Upper lobe of left lung (tissue), 6 donors: ENCODE data around the gene SIRPA. TPM values are rescaled to one million over a fixed set of nuclear protein-coding genes. Genes with fewer than 3 reads are reported as not detected.

Experiments
- ATAC-seq, 2 donors: fragments of 200-7000 bp; cut with Tn5 transposase; one replicate each; pipeline ENCODE4 v1.9.1; 2022; ENCODE audit warnings: mild to moderate bottlenecking in 2 of 2, moderate library complexity in 2 of 2; ENCODE audit not compliant: low FRiP score in 2 of 2
- DNase-seq, 2 donors: peaks; one replicate each; pipeline ENCODE4 v3.0.0-alpha.2; 2019 to 2020
- H3K27ac ChIP-seq, 4 donors: fragments of 200-600 bp; sonication (generic); one replicate each; pipeline ENCODE4 v1.5.1; 2016 to 2019
- H3K27me3 ChIP-seq, 4 donors: fragments of 200-600 bp; sonication (generic); one replicate each; pipeline ENCODE4 v1.5.1; 2017 to 2019
- H3K36me3 ChIP-seq, 4 donors: fragments of 200-600 bp; sonication (generic); one replicate each; pipeline ENCODE4 v1.5.1; 2016 to 2019
- H3K4me1 ChIP-seq, 4 donors: fragments of 200-600 bp; sonication (generic); one replicate each; pipeline ENCODE4 v1.5.1; 2018 to 2019
- H3K4me3 ChIP-seq, 4 donors: fragments of 200-600 bp; sonication (generic); one replicate each; pipeline ENCODE4 v1.5.1; 2017 to 2019; ENCODE audit warnings: mild to moderate bottlenecking in 2 of 4, moderate library complexity in 1 of 4
- H3K9me3 ChIP-seq, 4 donors: fragments of 200-600 bp; sonication (generic); one replicate each; pipeline ENCODE4 v1.5.1; 2018 to 2019
- CTCF ChIP-seq, 6 experiments: fragments of 450-650 bp in 4 of 6; fragments of 200-600 bp in 2 of 6; sonication (generic) in 2 of 6; IDR thresholded peaks; one replicate each; pipeline ENCODE4 v1.5.1; 2016 to 2019; ENCODE audit warnings: antibody characterized with exemption in 6 of 6
- EP300 ChIP-seq, 4 donors: sonication (generic); formaldehyde crosslinking; IDR thresholded peaks; one replicate each; pipeline ENCODE4 v1.5.1; 2017; ENCODE audit warnings: antibody characterized with exemption in 4 of 4, control low read depth in 2 of 4
- POLR2A ChIP-seq, 4 donors: fragments of 450-650 bp; IDR thresholded peaks; one replicate each; pipeline ENCODE4 v1.5.1; 2016 to 2017; ENCODE audit warnings: antibody characterized with exemption in 4 of 4, mild to moderate bottlenecking in 2 of 4
- POLR2AphosphoS5 ChIP-seq, 2 donors: sonication (generic); formaldehyde crosslinking; IDR thresholded peaks; one replicate each; pipeline ENCODE4 v1.5.1; 2017; ENCODE audit warnings: antibody characterized with exemption in 2 of 2
- WGBS, 2 donors: methylation state at CpG; one replicate each; pipeline ENCODE4 v1.1.5; 2017 to 2018; 5-methylcytosine and 5-hydroxymethylcytosine counted together
- total RNA-seq, 6 donors: library from RNA; depleted of rRNA in 4 of 6; stranded (reverse); fragments of >200 nt in 4 of 6; gene quantifications; one replicate each; pipeline versions ENCODE4 v1.1.0 to v1.2.1, GENCODE V29; 2016 to 2021
- donor health status: DM: no; HTN: no; CAD: no; lungs with moderate emphysema.
- donor health status: DM: no; HTN: yes; CAD: no; lungs with severe emphysema.

The SIRPA gene
- total RNA-seq, 6 donors from 2014 or later: 36.3 to 119 (median 60.4) TPM

GRCh38 chr20:1940581-1940980 lies 45.4 kb downstream of the SIRPA start:
- Histone ChIP-seq H3K4me1 (peaks cover 13 to 32% (median 18%) of the 10 kb centered on the region in 4 donors), H3K27ac (no peak overlapping the region), H3K9me3 (no peaks in the 10 kb centered on the region), H3K36me3 (peaks cover 0 to 21% (median 4%) of the 10 kb centered on the region in 4 donors), H3K4me3 (no peak overlapping the region), H3K27me3 (no peaks in the 10 kb centered on the region)
- ATAC-seq: no peak
- no peak for DNase-seq
- 53 to 76% methylated on average over 5 of the region's 5 CpGs for WGBS, 2 donors
- no peak for TF ChIP-seq EP300 (IDR thresholded peaks at IDR 0.05)
- TF ChIP-seq POLR2AphosphoS5 (IDR thresholded peaks at IDR 0.05): no peak
- TF ChIP-seq CTCF (IDR thresholded peaks at IDR 0.05): no peak
- no peak for TF ChIP-seq POLR2A (IDR thresholded peaks at IDR 0.05)

- Histone ChIP-seq H3K36me3 (peaks cover 0 to 20% (median 4%) of the 10 kb centered on the region in 4 donors), H3K4me3 (no peak overlapping the region), H3K27me3 (no peaks in the 10 kb centered on the region), H3K9me3 (no peaks in the 10 kb centered on the region), H3K4me1 (peaks cover 17 to 36% (median 23%) of the 10 kb centered on the region in 4 donors), H3K27ac (peak overlapping the region in 1 of 4 donors; percentile 36)
- peak in 1 of 2 donors; percentile 22 for DNase-seq
- no peak for ATAC-seq
- WGBS, 2 donors: 72 to 78% methylated on average over 6 to 8 of the region's 8 CpGs
- no peak for TF ChIP-seq EP300 (IDR thresholded peaks at IDR 0.05)
- TF ChIP-seq POLR2A (IDR thresholded peaks at IDR 0.05): no peak
- no peak for TF ChIP-seq CTCF (IDR thresholded peaks at IDR 0.05)
- no peak for TF ChIP-seq POLR2AphosphoS5 (IDR thresholded peaks at IDR 0.05)
These were observed 46.0 kb downstream of the SIRPA start for GRCh38 chr20:1941226-1941625.

GRCh38 chr20:1942061-1942460 lies 46.9 kb downstream of the SIRPA start:
- Histone ChIP-seq H3K27ac (no peak overlapping the region), H3K36me3 (peaks cover 0 to 14% (median 3%) of the 10 kb centered on the region in 4 donors), H3K4me3 (no peak overlapping the region), H3K4me1 (peaks cover 23 to 42% (median 29%) of the 10 kb centered on the region in 4 donors), H3K9me3 (no peaks in the 10 kb centered on the region), H3K27me3 (peaks cover 0 to under 1% (median 0%) of the 10 kb centered on the region in 4 donors)
- 88 to 90% methylated on average over 7 of the region's 7 CpGs for WGBS, 2 donors
- ATAC-seq: no peak
- TF ChIP-seq POLR2A (IDR thresholded peaks at IDR 0.05): no peak
- TF ChIP-seq CTCF (IDR thresholded peaks at IDR 0.05): no peak
- no peak for TF ChIP-seq EP300 (IDR thresholded peaks at IDR 0.05)
- TF ChIP-seq POLR2AphosphoS5 (IDR thresholded peaks at IDR 0.05): no peak
- peak in 1 of 2 donors; percentile 18 for DNase-seq

- 78 to 83% methylated on average over 13 of the region's 13 CpGs for WGBS, 2 donors
- peak overlapping the region in 2 of 4 donors; percentile 8 to 45 for H3K27ac ChIP-seq
- peaks cover 27 to 49% (median 34%) of the 10 kb centered on the region in 4 donors for H3K4me1 ChIP-seq
- peaks cover 0 to 3% (median 0%) of the 10 kb centered on the region in 4 donors for H3K27me3 ChIP-seq
- no peaks in the 10 kb centered on the region for H3K9me3 ChIP-seq
- peaks cover 0 to 8% (median 0%) of the 10 kb centered on the region in 4 donors for H3K36me3 ChIP-seq
- no peak overlapping the region for H3K4me3 ChIP-seq
- ATAC-seq: no peak
- DNase-seq: peak in 1 of 2 donors; percentile 15
- TF ChIP-seq EP300 (IDR thresholded peaks at IDR 0.05): no peak
- no peak for TF ChIP-seq POLR2A (IDR thresholded peaks at IDR 0.05)
- TF ChIP-seq POLR2AphosphoS5 (IDR thresholded peaks at IDR 0.05): no peak
- TF ChIP-seq CTCF (IDR thresholded peaks at IDR 0.05): no peak
These were observed 47.5 kb downstream of the SIRPA start for GRCh38 chr20:1942486-1943274.
